Endothelial cell of umbilical vein (primary cell): Measurements from ENCODE around the gene AKT3. TPM values are rescaled to one million over a fixed set of nuclear protein-coding genes. Genes with fewer than 3 reads are reported as not detected.

Experiments
- BruUV-seq: library from RNA; stranded (reverse); fragments of 400-500 nt; replicated peaks from 2 replicates; lab custom pipeline; 2021; lab: Mats Ljungman, UMichigan
- CTCF ChIA-PET: fragments of 300-600, 350-600 bp; sonication (Branson Sonifier 250); formaldehyde crosslinking; loops from one replicate; lab custom pipeline; 2021; ENCODE audit warnings: antibody characterized with exemption, inconsistent platforms; lab: Charles Lee
- POLR2A ChIA-PET: fragments of 300-600, 350-600 bp; sonication (Branson Sonifier 250); formaldehyde crosslinking; loops from one replicate; lab custom pipeline; 2021; ENCODE audit warnings: antibody characterized with exemption, inconsistent platforms; lab: Charles Lee
- DNase-seq: peaks from one replicate; pipeline ENCODE4 v3.0.0-alpha.2; 2011; ENCODE audit warnings: low read depth, low spot score
- FAIRE-seq: peaks from 2 replicates; lab custom pipeline; 2011; peaks lifted over from hg19 to GRCh38; lab: Jason Lieb, UNC
- H2AFZ ChIP-seq: 2 replicates; pipeline ENCODE4 v1.6.0; 2012; ENCODE audit warnings: low read depth, low read length, control low read depth, inconsistent platforms
- H3K27ac ChIP-seq: 2 replicates; pipeline ENCODE4 v1.5.1; 2011; ENCODE audit warnings: low read depth, mild to moderate bottlenecking, control low read depth, low read length, moderate library complexity; ENCODE audit not compliant: insufficient read depth
- H3K27me3 ChIP-seq, 2 experiments: 2 replicates each; pipeline versions ENCODE4 v1.6.0 to v1.6.1; 2011; ENCODE audit warnings: low read length in 2 of 2, mixed read lengths in 1 of 2; ENCODE audit not compliant: control insufficient read depth in 2 of 2, insufficient read depth in 2 of 2
- H3K36me3 ChIP-seq, 2 experiments: 2 replicates in 1 of 2; 3 replicates in 1 of 2; pipeline ENCODE4 v1.5.1; 2011; ENCODE audit warnings: low read length in 2 of 2, mild to moderate bottlenecking in 1 of 2, moderate library complexity in 1 of 2; ENCODE audit not compliant: control insufficient read depth in 2 of 2, insufficient read depth in 2 of 2; ENCODE audit errors: extremely low read depth in 1 of 2
- H3K4me1 ChIP-seq: 3 replicates; pipeline ENCODE4 v1.5.1; 2011; ENCODE audit warnings: mild to moderate bottlenecking, low read length; ENCODE audit not compliant: control insufficient read depth, insufficient read depth; ENCODE audit errors: extremely low read depth
- H3K4me2 ChIP-seq: 2 replicates; pipeline ENCODE4 v1.6.1; 2011; ENCODE audit warnings: low read length, control low read depth, mixed read lengths; ENCODE audit not compliant: insufficient read depth
- H3K4me3 ChIP-seq, 3 experiments: fragments of 200-600 bp in 1 of 3; sonication (generic), shearing (Covaris generic) in 1 of 3; replicated peaks in 1 of 3; 2 replicates each; pipeline ENCODE4 v1.5.1; 2011 to 2016; ENCODE audit warnings: control low read depth in 3 of 3, low read length in 3 of 3, mild to moderate bottlenecking in 2 of 3, inconsistent platforms in 1 of 3, low read depth in 1 of 3, moderate library complexity in 1 of 3; ENCODE audit not compliant: insufficient read depth in 1 of 3
- H3K79me2 ChIP-seq: 2 replicates; pipeline ENCODE4 v1.6.0; 2012; ENCODE audit warnings: low read length, inconsistent platforms; ENCODE audit not compliant: control insufficient read depth, insufficient read depth
- H3K9ac ChIP-seq: replicated peaks from 2 replicates; pipeline ENCODE3; 2011; ENCODE audit warnings: low read length, control low read depth; ENCODE audit not compliant: insufficient read depth; ENCODE audit errors: extremely low read depth
- H3K9me1 ChIP-seq: replicated peaks from 3 replicates; pipeline ENCODE4 v1.6.0; 2011; ENCODE audit warnings: mild to moderate bottlenecking, low read length; ENCODE audit not compliant: control insufficient read depth, insufficient read depth; ENCODE audit errors: extremely low read depth
- H3K9me3 ChIP-seq: replicated peaks from 2 replicates; pipeline ENCODE4 v1.5.1; 2012; ENCODE audit warnings: low read length, inconsistent platforms; ENCODE audit not compliant: control insufficient read depth, insufficient read depth
- H4K20me1 ChIP-seq: replicated peaks from 2 replicates; pipeline ENCODE3; 2011; ENCODE audit warnings: mild to moderate bottlenecking, low read length; ENCODE audit not compliant: control insufficient read depth, insufficient read depth; ENCODE audit errors: extremely low read depth
- CTCF ChIP-seq, 2 donors: IDR thresholded peaks; 1 replicate in 1 of 2; 2 replicates in 1 of 2; pipeline ENCODE4 v1.5.1; 2011; ENCODE audit warnings: low read length in 2 of 2, mild to moderate bottlenecking in 2 of 2, moderate library complexity in 2 of 2, control low read depth in 1 of 2, inconsistent platforms in 1 of 2, low read depth in 1 of 2; ENCODE audit not compliant: insufficient read depth in 1 of 2; ENCODE audit errors: extremely low read depth in 1 of 2
- EZH2 ChIP-seq: IDR thresholded peaks from 2 replicates; pipeline ENCODE4 v1.6.1; 2012; ENCODE audit warnings: borderline replicate concordance, low read depth, mild to moderate bottlenecking, moderate library complexity, low read length, inconsistent platforms; ENCODE audit not compliant: severe bottlenecking
- FOS ChIP-seq: IDR thresholded peaks from 2 replicates; pipeline ENCODE4 v1.6.1; 2011; ENCODE audit warnings: mild to moderate bottlenecking, low read length, moderate library complexity, borderline replicate concordance; ENCODE audit not compliant: insufficient read depth
- GATA2 ChIP-seq: IDR thresholded peaks from 2 replicates; pipeline ENCODE4 v1.7.0; 2011; ENCODE audit warnings: low read depth, mild to moderate bottlenecking, moderate library complexity, mixed read lengths, low read length; ENCODE audit not compliant: insufficient read length, insufficient read depth
- JUN ChIP-seq: IDR thresholded peaks from 2 replicates; pipeline ENCODE4 v1.6.1; 2011; ENCODE audit warnings: borderline replicate concordance, low read depth; ENCODE audit not compliant: insufficient read length, insufficient read depth
- MAX ChIP-seq: IDR thresholded peaks from 2 replicates; pipeline ENCODE4 v1.6.1; 2011; ENCODE audit not compliant: insufficient read depth, insufficient read length
- MYC ChIP-seq: IDR thresholded peaks from one replicate; pipeline ENCODE4 v1.6.1; 2011; ENCODE audit warnings: mild to moderate bottlenecking, low read depth, low read length
- POLR2A ChIP-seq: IDR thresholded peaks from 2 replicates; pipeline ENCODE4 v1.6.1; 2012; ENCODE audit warnings: low read depth, mild to moderate bottlenecking, control low read depth, low read length
- POLR2AphosphoS5 ChIP-seq: IDR thresholded peaks from 2 replicates; pipeline ENCODE4 v1.6.1; 2012; ENCODE audit warnings: low read depth, mild to moderate bottlenecking, control low read depth, low read length, moderate library complexity; ENCODE audit not compliant: insufficient read depth
- dilution Hi-C: fragments of 300-500 bp; cut with MboI; formaldehyde crosslinking; loops from one replicate; pipeline ENCODE4 v1.15.0; 2019; ENCODE audit warnings: low sequenced_read_pairs; ENCODE audit not compliant: extremely low pct_ligation_motif_present
- intact Hi-C: fragments of 100-400 bp; cut with micrococcal nuclease; formaldehyde crosslinking; loops from one replicate; pipeline ENCODE4 v1.10.0; 2022
- polyA plus RNA-seq, 4 experiments: library from polyadenylated mRNA; depleted of rRNA in 3 of 4; stranded (reverse) in 3 of 4; unstranded in 1 of 4; fragments of >200 nt; gene quantifications; 2 replicates each; pipeline versions ENCODE4 v1.2.1 to v1.2.3, GENCODE V29; 2011 to 2012; ENCODE audit warnings: missing spikeins in 1 of 4
- total RNA-seq: library from RNA; stranded (reverse); gene quantifications from 2 replicates; pipeline ENCODE4 v1.2.3, GENCODE V29; 2021

Gene AKT3
- total and polyA plus RNA-seq, 2 donors (not counting 3 experiments of a cell fraction or from before 2014, with no cell fraction given) = 20.6 to 97.1 TPM

GRCh38 chr1:243790404-243790803, 59.6 kb downstream of the AKT3 start:
- POLR2A ChIA-PET = no interaction called here
- dilution Hi-C loops = no loop called here
- H3K9me1 ChIP-seq = no peaks in the 10 kb centered on the region
- H3K79me2 ChIP-seq = peaks cover 40% of the 10 kb centered on the region
- no peak for FAIRE-seq
- DNase-seq = peak; percentile 28
- H3K9me3 ChIP-seq = no peaks in the 10 kb centered on the region
- no peaks in the 10 kb centered on the region for H4K20me1 ChIP-seq
- H3K4me3 ChIP-seq = no peak overlapping the region
- no peak overlapping the region for H3K9ac ChIP-seq
- intact Hi-C loops = no loop called here
- H3K4me2 ChIP-seq = no peak overlapping the region
- H3K27ac ChIP-seq = no peak overlapping the region
- TF ChIP-seq POLR2AphosphoS5 = no peak
- no peak for TF ChIP-seq GATA2
- TF ChIP-seq EZH2 = no peak
- no peak for TF ChIP-seq CTCF (IDR thresholded peaks at IDR 0.05; ENCODE audit: extremely low read depth in 1 of 2, insufficient read depth in 1 of 2, low read depth in 1 of 2, low read length in 2 of 2)
- no peak for TF ChIP-seq JUN
- no peak for TF ChIP-seq FOS
- no peak for TF ChIP-seq MYC
- TF ChIP-seq POLR2A = no peak
- TF ChIP-seq MAX = no peak
- BruUV-seq = no TSS peak
- no peaks in the 10 kb centered on the region for H3K27me3 ChIP-seq
- H3K4me1 ChIP-seq = peaks cover 32% of the 10 kb centered on the region
- H3K36me3 ChIP-seq = no peaks in the 10 kb centered on the region
- H2AFZ ChIP-seq = no peak overlapping the region
- CTCF ChIA-PET = interaction anchor here (0.9 kb wide), 1 partner anchor 8 kb away, joined by 4 read pairs; no protein-coding TSS in a partner anchor
